Measurements from ENCODE around the gene FAAH. TPM values are rescaled to one million over a fixed set of nuclear protein-coding genes. Genes with fewer than 3 reads are reported as not detected.

The FAAH gene
- total RNA-seq, 1 donor from 2014 or later: 13.9 TPM

- Mint-ChIP-seq H3K4me1 (peaks cover 15% of the 10 kb centered on the region), H3K4me3 (no peak overlapping the region), H3K27ac (no peak overlapping the region), H3K9me3 (no peaks in the 10 kb centered on the region), H3K36me3 (no peaks in the 10 kb centered on the region), H3K27me3 (ENCODE audit: insufficient read depth, low read depth) (peaks cover 27% of the 10 kb centered on the region)
- Histone ChIP-seq H3K4me2 (no peak overlapping the region), H3K4me1 (no peaks in the 10 kb centered on the region), H3K36me3 (no peaks in the 10 kb centered on the region), H2AFZ (replicated peaks) (no peak overlapping the region), H3K79me2 (ENCODE audit: low read depth) (no peaks in the 10 kb centered on the region), H3K27ac (no peak overlapping the region), H4K20me1 (ENCODE audit: low read depth) (peaks cover 3% of the 10 kb centered on the region), H3K9ac (no peak overlapping the region), H3F3A (ENCODE audit: low read depth) (peaks cover 9% of the 10 kb centered on the region), H3K4me3 (no peak overlapping the region), H3K9me3 (ENCODE audit: low read depth) (no peaks in the 10 kb centered on the region), H3K27me3 (peaks cover 15% of the 10 kb centered on the region)
- DNase-seq (ENCODE audit: low spot score): no peak
- TF ChIP-seq EZH2phosphoT487 (IDR thresholded peaks at IDR 0.05): no peak
- TF ChIP-seq, protein P1, sequence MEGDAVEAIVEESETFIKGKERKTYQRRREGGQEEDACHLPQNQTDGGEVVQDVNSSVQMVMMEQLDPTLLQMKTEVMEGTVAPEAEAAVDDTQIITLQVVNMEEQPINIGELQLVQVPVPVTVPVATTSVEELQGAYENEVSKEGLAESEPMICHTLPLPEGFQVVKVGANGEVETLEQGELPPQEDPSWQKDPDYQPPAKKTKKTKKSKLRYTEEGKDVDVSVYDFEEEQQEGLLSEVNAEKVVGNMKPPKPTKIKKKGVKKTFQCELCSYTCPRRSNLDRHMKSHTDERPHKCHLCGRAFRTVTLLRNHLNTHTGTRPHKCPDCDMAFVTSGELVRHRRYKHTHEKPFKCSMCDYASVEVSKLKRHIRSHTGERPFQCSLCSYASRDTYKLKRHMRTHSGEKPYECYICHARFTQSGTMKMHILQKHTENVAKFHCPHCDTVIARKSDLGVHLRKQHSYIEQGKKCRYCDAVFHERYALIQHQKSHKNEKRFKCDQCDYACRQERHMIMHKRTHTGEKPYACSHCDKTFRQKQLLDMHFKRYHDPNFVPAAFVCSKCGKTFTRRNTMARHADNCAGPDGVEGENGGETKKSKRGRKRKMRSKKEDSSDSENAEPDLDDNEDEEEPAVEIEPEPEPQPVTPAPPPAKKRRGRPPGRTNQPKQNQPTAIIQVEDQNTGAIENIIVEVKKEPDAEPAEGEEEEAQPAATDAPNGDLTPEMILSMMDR (IDR thresholded peaks at IDR 0.05): no peak
- TF ChIP-seq EZH2 (IDR thresholded peaks at IDR 0.05): no peak
Measured at GRCh38 chr1:46437723-46438122, 43.6 kb downstream of the FAAH start.

GRCh38 chr1:46438346-46438745 lies 44.2 kb downstream of the FAAH start:
- H3K36me3 ChIP-seq: no peaks in the 10 kb centered on the region
- H3K9me3 ChIP-seq (ENCODE audit: low read depth): no peaks in the 10 kb centered on the region
- peaks cover 10% of the 10 kb centered on the region for H3K4me1 Mint-ChIP-seq
- H3K27ac ChIP-seq: no peak overlapping the region
- TF ChIP-seq EZH2 (IDR thresholded peaks at IDR 0.05) (no peak), EZH2phosphoT487 (IDR thresholded peaks at IDR 0.05) (no peak)
- TF ChIP-seq, protein P1 (IDR thresholded peaks at IDR 0.05): no peak
- peak overlapping the region; percentile 1 for H3K27ac Mint-ChIP-seq
- H3K4me3 ChIP-seq: no peak overlapping the region
- H3K9ac ChIP-seq: no peak overlapping the region
- no peak overlapping the region for H3K4me2 ChIP-seq
- H2AFZ ChIP-seq (replicated peaks): no peak overlapping the region
- peaks cover 27% of the 10 kb centered on the region for H3K27me3 Mint-ChIP-seq (ENCODE audit: insufficient read depth, low read depth)
- H4K20me1 ChIP-seq (ENCODE audit: low read depth): peaks cover 3% of the 10 kb centered on the region
- peaks cover 12% of the 10 kb centered on the region for H3F3A ChIP-seq (ENCODE audit: low read depth)
- no peak for DNase-seq (ENCODE audit: low spot score)
- H3K27me3 ChIP-seq: peaks cover 21% of the 10 kb centered on the region
- H3K79me2 ChIP-seq (ENCODE audit: low read depth): no peaks in the 10 kb centered on the region
- H3K36me3 Mint-ChIP-seq: no peaks in the 10 kb centered on the region
- H3K4me1 ChIP-seq: no peaks in the 10 kb centered on the region
- no peak overlapping the region for H3K4me3 Mint-ChIP-seq
- no peaks in the 10 kb centered on the region for H3K9me3 Mint-ChIP-seq

DNA sequence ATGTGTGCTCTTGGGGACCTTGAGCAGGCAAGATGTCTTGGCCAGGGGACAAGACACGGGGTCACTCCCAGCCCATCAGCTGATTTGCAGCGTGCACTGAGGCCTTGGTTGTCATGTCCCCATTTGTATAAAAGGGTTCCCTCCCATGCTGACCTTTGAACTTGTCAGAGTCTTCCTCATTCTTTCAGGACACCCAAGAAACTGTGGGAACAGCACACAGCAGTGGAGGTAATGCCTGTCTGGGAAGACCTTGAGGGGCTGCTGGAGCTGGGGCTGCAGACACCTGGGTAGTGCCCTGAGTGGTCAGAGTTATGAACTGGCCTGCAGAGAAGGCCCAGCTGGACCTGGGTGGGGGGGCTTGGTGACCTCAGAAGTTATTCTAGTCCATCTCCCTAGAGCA lies 46.4 kb downstream of the FAAH start:
- H3K4me2 ChIP-seq: no peak overlapping the region
- no peak overlapping the region for H2AFZ ChIP-seq (replicated peaks)
- H3K9me3 ChIP-seq (ENCODE audit: low read depth): no peaks in the 10 kb centered on the region
- no peak overlapping the region for H3K27ac ChIP-seq
- Mint-ChIP-seq H3K27me3 (ENCODE audit: insufficient read depth, low read depth) (peaks cover 35% of the 10 kb centered on the region), H3K9me3 (no peaks in the 10 kb centered on the region), H3K27ac (no peak overlapping the region), H3K4me3 (peak overlapping the region; percentile 57), H3K36me3 (no peaks in the 10 kb centered on the region), H3K4me1 (peaks cover 8% of the 10 kb centered on the region)
- no peak overlapping the region for H3K4me3 ChIP-seq
- no peak for DNase-seq (ENCODE audit: low spot score)
- H3F3A ChIP-seq (ENCODE audit: low read depth): peaks cover 12% of the 10 kb centered on the region
- no peaks in the 10 kb centered on the region for H3K36me3 ChIP-seq
- peaks cover 7% of the 10 kb centered on the region for H4K20me1 ChIP-seq (ENCODE audit: low read depth)
- TF ChIP-seq, protein P1 (IDR thresholded peaks at IDR 0.05): no peak
- TF ChIP-seq EZH2phosphoT487 (IDR thresholded peaks at IDR 0.05): no peak
- H3K27me3 ChIP-seq: peaks cover 37% of the 10 kb centered on the region
- H3K9ac ChIP-seq: no peak overlapping the region
- H3K79me2 ChIP-seq (ENCODE audit: low read depth): no peaks in the 10 kb centered on the region
- H3K4me1 ChIP-seq: no peaks in the 10 kb centered on the region

Measured in neural progenitor cell (in vitro differentiated cells).